Activated T-helper 2 cell treated with anti-CD3 and anti-CD28 coated beads, Interferon-gamma antibody, Interleukin-2, Interleukin-4, amounts not matched to agents 10 μg/mL and 5 μg/mL and 100 μg/mL, durations not matched to agents 14 hours and 24 hours and 36 hours (primary cell): ENCODE results near the gene IFI30. TPM values are rescaled to one million over a fixed set of nuclear protein-coding genes. Genes with fewer than 3 reads are reported as not detected.

Experiments
- DNase-seq: peaks from one replicate; pipeline ENCODE4 v3.0.0; 2021; ENCODE audit warnings: low spot score
- H3K27ac Mint-ChIP-seq: one replicate; pipeline ENCODE4 v1.8.0; 2021; ENCODE audit warnings: mixed read lengths
- H3K27me3 Mint-ChIP-seq: one replicate; pipeline ENCODE4 v1.8.0; 2021; ENCODE audit warnings: low read depth, mixed read lengths
- H3K36me3 Mint-ChIP-seq: one replicate; pipeline ENCODE4 v1.8.0; 2021; ENCODE audit warnings: low read depth, mixed read lengths
- H3K4me1 Mint-ChIP-seq: one replicate; pipeline ENCODE4 v1.8.0; 2021; ENCODE audit warnings: low read depth, mixed read lengths
- H3K4me3 Mint-ChIP-seq: one replicate; pipeline ENCODE4 v1.8.0; 2021; ENCODE audit warnings: low read depth, mild to moderate bottlenecking, moderate library complexity, mixed read lengths
- H3K9me3 Mint-ChIP-seq: one replicate; pipeline ENCODE4 v1.8.0; 2021; ENCODE audit warnings: mixed read lengths
- intact Hi-C: fragments of 100-400 bp; cut with micrococcal nuclease; formaldehyde crosslinking; loops from one replicate; pipeline ENCODE4 v1.15.1; 2023
- total RNA-seq: library from RNA; stranded (reverse); gene quantifications from 2 replicates; pipeline ENCODE4 v1.2.3, GENCODE V29; 2022

Gene IFI30
- total RNA-seq, 1 donor from 2014 or later, result 37.0 TPM

- no peak overlapping the region for H3K27ac Mint-ChIP-seq
- intact Hi-C loops, result loop anchor here (1.0 to 10.0 kb wide), 2 partner anchors 55 to 163 kb away; partner anchors contain the start of gene ARRDC2
- peak; percentile 47 for DNase-seq
- H3K27me3 Mint-ChIP-seq, result no peaks in the 10 kb centered on the region
- peaks cover 8% of the 10 kb centered on the region for H3K4me1 Mint-ChIP-seq
- H3K9me3 Mint-ChIP-seq, result no peaks in the 10 kb centered on the region
- peaks cover 25% of the 10 kb centered on the region for H3K36me3 Mint-ChIP-seq
- no peak overlapping the region for H3K4me3 Mint-ChIP-seq
Observed at GRCh38 chr19:18167975-18168645, 5.5 kb upstream of the IFI30 start.

GRCh38 chr19:18168673-18169381, 4.8 kb upstream of the IFI30 start:
- H3K4me3 Mint-ChIP-seq, result no peak overlapping the region
- no peaks in the 10 kb centered on the region for H3K9me3 Mint-ChIP-seq
- peaks cover 11% of the 10 kb centered on the region for H3K4me1 Mint-ChIP-seq
- intact Hi-C loops, result loop anchor here (1.0 to 10.0 kb wide), 2 partner anchors 56 to 164 kb away; partner anchors contain the start of gene ARRDC2
- no peaks in the 10 kb centered on the region for H3K27me3 Mint-ChIP-seq
- no peak for DNase-seq
- H3K27ac Mint-ChIP-seq, result no peak overlapping the region
- H3K36me3 Mint-ChIP-seq, result peaks cover 25% of the 10 kb centered on the region

GRCh38 chr19:18170714-18171255, 2.8 kb upstream of the IFI30 start:
- peaks cover 22% of the 10 kb centered on the region for H3K4me1 Mint-ChIP-seq
- peaks cover 19% of the 10 kb centered on the region for H3K36me3 Mint-ChIP-seq
- H3K27me3 Mint-ChIP-seq, result no peaks in the 10 kb centered on the region

GRCh38 chr19:18171605-18172327, 1.8 kb upstream of the IFI30 start:
- no peaks in the 10 kb centered on the region for H3K27me3 Mint-ChIP-seq
- peaks cover 15% of the 10 kb centered on the region for H3K36me3 Mint-ChIP-seq
- H3K9me3 Mint-ChIP-seq, result no peaks in the 10 kb centered on the region
- peak overlapping the region; percentile 12 for H3K27ac Mint-ChIP-seq
- no peak overlapping the region for H3K4me3 Mint-ChIP-seq
- intact Hi-C loops, result no loop called here
- DNase-seq, result no peak
- peaks cover 22% of the 10 kb centered on the region for H3K4me1 Mint-ChIP-seq

More at GRCh38 chr19:18170714-18171255, 2.8 kb upstream of the IFI30 start:
- intact Hi-C loops, result no loop called here
- no peak overlapping the region for H3K4me3 Mint-ChIP-seq
- no peak overlapping the region for H3K27ac Mint-ChIP-seq
- H3K9me3 Mint-ChIP-seq, result no peaks in the 10 kb centered on the region
- DNase-seq, result no peak

GRCh38 chr19:18172331-18173053, 1.1 kb upstream of the IFI30 start:
- Mint-ChIP-seq H3K4me1 (peaks cover 22% of the 10 kb centered on the region), H3K4me3 (peak overlapping the region; percentile 42), H3K27ac (no peak overlapping the region), H3K36me3 (peaks cover 18% of the 10 kb centered on the region), H3K9me3 (no peaks in the 10 kb centered on the region), H3K27me3 (no peaks in the 10 kb centered on the region)
- intact Hi-C loops, result no loop called here
- DNase-seq, result no peak

GRCh38 chr19:18173054-18173571, 500 bp upstream of the IFI30 start:
- peak overlapping the region; percentile 58 for H3K27ac Mint-ChIP-seq
- peaks cover 14% of the 10 kb centered on the region for H3K36me3 Mint-ChIP-seq
- H3K4me1 Mint-ChIP-seq, result peaks cover 22% of the 10 kb centered on the region
- intact Hi-C loops, result no loop called here
- no peaks in the 10 kb centered on the region for H3K9me3 Mint-ChIP-seq
- peak overlapping the region; percentile 85 for H3K4me3 Mint-ChIP-seq
- no peaks in the 10 kb centered on the region for H3K27me3 Mint-ChIP-seq
- no peak for DNase-seq

GRCh38 chr19:18174983-18175382, 1.4 kb downstream of the IFI30 start:
- intact Hi-C loops, result loop anchor here (2.0 kb wide), 1 partner anchor 18 kb away; the partner anchor contains the start of gene MPV17L2
- Mint-ChIP-seq H3K9me3 (no peaks in the 10 kb centered on the region), H3K27me3 (no peaks in the 10 kb centered on the region), H3K27ac (no peak overlapping the region), H3K36me3 (peaks cover 10% of the 10 kb centered on the region), H3K4me3 (peak overlapping the region; percentile 85), H3K4me1 (peaks cover 22% of the 10 kb centered on the region)
- no peak for DNase-seq

GRCh38 chr19:18176367-18177310, 3.0 kb downstream of the IFI30 start:
- Mint-ChIP-seq H3K27me3 (no peaks in the 10 kb centered on the region), H3K36me3 (peaks cover 3% of the 10 kb centered on the region), H3K4me3 (no peak overlapping the region), H3K27ac (no peak overlapping the region), H3K4me1 (peaks cover 22% of the 10 kb centered on the region), H3K9me3 (no peaks in the 10 kb centered on the region)
- DNase-seq, result no peak
- intact Hi-C loops, result no loop called here

- Mint-ChIP-seq H3K9me3 (no peaks in the 10 kb centered on the region), H3K4me3 (no peak overlapping the region)
Observed at GRCh38 chr19:18179957-18180356, 6.3 kb downstream of the IFI30 start.

GRCh38 chr19:18183529-18183928, 9.9 kb downstream of the IFI30 start:
- no peaks in the 10 kb centered on the region for H3K36me3 Mint-ChIP-seq
- intact Hi-C loops, result no loop called here
- DNase-seq, result no peak

More at GRCh38 chr19:18179957-18180356, 6.3 kb downstream of the IFI30 start:
- H3K4me1 Mint-ChIP-seq, result peaks cover 5% of the 10 kb centered on the region
- H3K36me3 Mint-ChIP-seq, result peaks cover 3% of the 10 kb centered on the region
- no peak overlapping the region for H3K27ac Mint-ChIP-seq
- no peak for DNase-seq
- H3K27me3 Mint-ChIP-seq, result no peaks in the 10 kb centered on the region
- intact Hi-C loops, result no loop called here

GRCh38 chr19:18185538-18185937, 11.9 kb downstream of the IFI30 start:
- H3K9me3 Mint-ChIP-seq, result no peaks in the 10 kb centered on the region
- no peak overlapping the region for H3K4me3 Mint-ChIP-seq
- no peaks in the 10 kb centered on the region for H3K4me1 Mint-ChIP-seq
- no peaks in the 10 kb centered on the region for H3K36me3 Mint-ChIP-seq
- no peak for DNase-seq
- H3K27me3 Mint-ChIP-seq, result no peaks in the 10 kb centered on the region
- no peak overlapping the region for H3K27ac Mint-ChIP-seq
- intact Hi-C loops, result no loop called here

More at GRCh38 chr19:18183529-18183928, 9.9 kb downstream of the IFI30 start:
- no peak overlapping the region for H3K4me3 Mint-ChIP-seq
- no peak overlapping the region for H3K27ac Mint-ChIP-seq
- no peaks in the 10 kb centered on the region for H3K9me3 Mint-ChIP-seq
- H3K4me1 Mint-ChIP-seq, result no peaks in the 10 kb centered on the region
- no peaks in the 10 kb centered on the region for H3K27me3 Mint-ChIP-seq
